ENCODE data around the gene KCNH2.

The KCNH2 gene

DNA sequence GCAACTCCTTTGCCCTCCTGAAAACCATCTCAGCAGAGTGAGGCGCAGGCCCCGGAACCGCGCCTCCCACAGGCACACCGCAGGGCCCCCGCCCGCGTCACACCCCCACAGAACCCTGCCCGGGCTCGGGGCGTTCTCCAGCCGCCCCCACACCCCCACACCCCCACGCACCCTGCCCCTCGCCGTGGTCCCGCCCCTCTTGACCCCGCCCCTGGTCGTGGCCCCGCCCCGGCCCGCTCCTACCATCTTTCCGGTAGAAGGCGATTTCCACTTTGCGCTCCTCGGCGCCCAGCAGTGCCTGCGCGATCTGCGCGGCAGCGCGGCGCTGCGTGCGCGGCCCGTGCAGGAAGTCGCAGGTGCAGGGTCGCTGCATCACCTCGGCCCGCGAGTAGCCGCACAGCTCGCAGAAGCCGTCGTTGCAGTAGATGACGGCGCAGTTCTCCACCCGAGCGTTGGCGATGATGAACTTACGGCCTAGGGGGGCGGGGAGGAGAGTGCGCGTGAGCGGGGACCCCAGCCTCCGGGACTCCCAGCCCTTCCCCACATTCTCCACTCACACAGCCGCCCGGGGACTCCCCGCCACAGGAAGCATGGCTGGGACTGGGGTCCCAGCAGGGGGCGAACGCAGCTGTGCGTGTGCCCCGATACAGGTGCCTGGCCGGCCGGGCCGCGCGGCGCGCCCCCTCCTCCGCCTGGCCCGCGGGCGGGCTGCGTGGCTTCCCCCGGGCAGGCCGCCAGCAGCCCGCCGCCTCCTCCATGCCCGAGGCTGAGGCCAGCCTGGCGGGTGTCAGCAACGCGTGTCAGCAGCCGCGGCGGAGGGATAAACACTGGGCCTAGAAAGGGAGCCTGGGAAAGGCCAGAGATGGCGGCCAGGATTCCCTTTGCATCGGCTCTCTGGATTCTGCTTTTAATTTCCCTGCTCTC, 3.4 kb downstream of the KCNH2 start:
- DNase-seq (ENCODE audit: low spot score), result peak; percentile 49

GRCh38 chr7:150973571-150974451, 4.3 kb downstream of the KCNH2 start:
- no peak for DNase-seq (ENCODE audit: low spot score)

- DNase-seq (ENCODE audit: low spot score), result no peak
Measured at GRCh38 chr7:150972741-150973140, 5.4 kb downstream of the KCNH2 start.

DNA sequence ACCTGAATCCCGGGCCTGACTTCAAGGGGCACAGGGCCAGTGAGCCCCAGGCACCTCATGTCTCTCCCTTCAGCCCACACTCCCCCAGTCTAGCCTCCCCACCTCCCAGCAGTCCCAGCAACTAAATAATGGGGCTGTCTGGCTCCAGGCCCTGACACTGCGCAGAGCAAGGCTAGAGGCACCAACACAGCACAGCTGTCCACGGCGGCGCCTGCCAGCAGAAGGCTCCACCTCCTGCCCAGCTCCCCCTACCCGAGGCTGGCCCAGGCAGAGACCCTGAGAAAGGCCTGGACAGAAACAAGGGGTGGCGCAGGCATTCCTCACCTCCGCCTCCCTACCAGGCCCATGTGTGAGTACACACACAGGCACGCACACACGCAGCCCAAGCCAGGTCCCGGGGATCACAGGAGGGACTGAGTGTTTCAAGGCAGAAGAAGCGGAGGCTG, 6.1 kb downstream of the KCNH2 start:
- peak; percentile 80 for DNase-seq (ENCODE audit: low spot score)

DNA sequence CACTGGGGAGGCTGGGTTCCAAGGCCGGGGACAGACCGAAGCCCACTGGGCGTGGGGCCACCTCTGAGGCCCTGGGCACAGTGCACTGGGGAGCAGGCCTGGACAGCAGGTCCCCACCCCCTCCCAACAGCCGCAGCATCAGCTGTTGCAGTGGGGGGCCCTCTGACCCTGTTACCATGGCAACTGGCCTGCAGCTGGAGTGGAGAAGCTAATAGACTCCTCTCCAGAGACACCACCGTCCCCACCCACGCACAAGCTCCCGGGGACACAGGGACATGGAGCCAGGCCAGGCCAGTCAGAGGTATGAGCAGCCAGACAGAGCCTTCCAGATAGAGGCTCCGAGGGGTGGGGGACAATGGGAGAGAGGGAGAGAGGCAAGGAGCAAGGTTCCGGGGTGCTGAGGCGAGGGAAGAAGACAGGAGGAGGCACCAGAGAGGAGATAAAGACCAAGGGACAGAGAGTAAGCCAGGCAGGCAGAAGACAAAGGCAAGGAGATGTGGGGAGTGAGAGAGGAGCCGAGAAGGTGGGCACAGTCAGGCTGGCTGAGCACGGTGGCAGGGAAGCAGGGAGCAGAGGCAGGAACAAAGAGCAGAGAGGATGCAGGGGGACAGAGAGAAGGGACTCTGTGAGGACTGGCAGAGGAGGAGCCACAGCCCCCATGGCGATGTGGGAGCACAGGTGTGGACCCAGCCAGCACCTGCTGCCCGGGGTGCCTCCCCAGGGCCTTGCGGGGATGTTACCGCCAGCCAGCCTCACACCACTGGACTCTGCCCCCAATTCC, 6.7 kb downstream of the KCNH2 start:
- no peak for DNase-seq (ENCODE audit: low spot score)

- no peak for DNase-seq (ENCODE audit: low spot score)
Measured at GRCh38 chr7:150970424-150970823, 7.7 kb downstream of the KCNH2 start.

DNA sequence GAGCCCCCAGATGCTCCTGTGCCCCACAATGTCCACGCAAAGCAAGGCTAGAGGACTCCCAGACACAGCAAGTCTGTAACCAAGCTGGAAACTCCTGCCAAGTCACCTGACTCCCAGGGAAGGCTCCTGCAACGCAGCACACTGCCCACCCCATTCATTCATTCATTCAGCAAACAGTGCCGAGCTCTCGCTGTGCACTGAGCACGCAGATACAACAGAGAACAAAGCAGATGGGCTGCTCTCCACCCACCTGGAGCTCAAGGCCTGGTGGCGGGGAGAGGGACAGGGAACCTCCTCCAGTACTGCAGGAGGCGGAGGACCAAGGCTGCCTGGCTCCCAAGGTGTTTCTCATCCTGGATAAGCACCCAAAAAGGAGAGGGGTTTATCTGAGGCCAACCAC, 8.6 kb downstream of the KCNH2 start:
- DNase-seq (ENCODE audit: low spot score), result no peak

DNA sequence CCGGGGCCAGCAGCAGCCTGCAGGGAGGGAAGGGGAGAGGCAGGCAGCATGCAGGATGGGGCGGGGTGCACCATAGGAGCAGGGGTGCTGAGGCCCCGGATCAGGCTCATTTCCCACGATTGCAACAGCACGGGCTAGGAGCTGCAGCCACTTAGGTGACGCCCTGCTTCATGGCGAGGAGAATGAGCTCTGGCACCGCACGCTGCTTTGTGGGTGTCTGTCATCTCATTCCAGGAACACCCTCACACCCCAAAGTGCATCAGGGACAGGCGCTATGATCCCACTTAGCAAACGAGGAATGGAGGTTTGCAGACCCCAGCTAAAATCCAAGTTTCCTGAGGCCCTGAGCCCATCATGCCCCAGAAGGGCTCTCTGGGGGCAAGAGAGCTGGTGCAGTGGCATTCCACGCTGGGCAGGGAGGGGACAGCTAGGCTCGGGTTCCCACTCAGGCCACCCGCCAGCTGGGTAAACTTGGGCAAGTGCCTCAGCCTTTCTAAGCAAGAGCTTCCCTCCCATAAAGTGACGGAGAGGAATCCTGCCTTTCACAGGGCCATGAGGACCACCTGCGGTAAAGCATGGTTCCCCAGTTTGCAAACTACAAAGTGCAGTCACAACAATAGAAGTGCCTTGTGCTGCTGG, 9.3 kb downstream of the KCNH2 start:
- DNase-seq (ENCODE audit: low spot score), result no peak

- DNase-seq (ENCODE audit: low spot score), result no peak
Measured at GRCh38 chr7:150968056-150968733, 9.9 kb downstream of the KCNH2 start.

DNA sequence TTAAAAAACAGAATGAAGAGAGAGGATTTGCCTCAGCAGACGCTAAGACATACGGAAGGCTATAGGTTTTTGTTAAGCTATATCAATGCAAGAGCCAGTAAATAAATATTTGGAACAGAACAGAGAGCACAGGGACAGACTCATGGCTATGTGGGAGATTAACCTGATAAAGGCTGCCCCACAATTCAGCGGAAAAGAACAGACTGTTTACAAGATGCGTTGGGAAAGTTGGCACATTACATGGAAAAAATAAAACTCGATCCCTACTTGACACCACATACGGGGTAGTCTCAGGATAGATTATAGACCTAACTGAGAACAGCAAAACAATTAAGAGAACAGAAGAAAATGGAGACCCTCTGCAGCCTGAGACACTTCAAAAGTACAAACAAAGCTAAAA, 10.8 kb downstream of the KCNH2 start:
- no peak for DNase-seq (ENCODE audit: low spot score)

- DNase-seq (ENCODE audit: low spot score), result no peak
Measured at GRCh38 chr7:150966002-150966401, 12.1 kb downstream of the KCNH2 start.

- no peak for DNase-seq (ENCODE audit: low spot score)
Measured at GRCh38 chr7:150965273-150965830, 12.8 kb downstream of the KCNH2 start.

DNA sequence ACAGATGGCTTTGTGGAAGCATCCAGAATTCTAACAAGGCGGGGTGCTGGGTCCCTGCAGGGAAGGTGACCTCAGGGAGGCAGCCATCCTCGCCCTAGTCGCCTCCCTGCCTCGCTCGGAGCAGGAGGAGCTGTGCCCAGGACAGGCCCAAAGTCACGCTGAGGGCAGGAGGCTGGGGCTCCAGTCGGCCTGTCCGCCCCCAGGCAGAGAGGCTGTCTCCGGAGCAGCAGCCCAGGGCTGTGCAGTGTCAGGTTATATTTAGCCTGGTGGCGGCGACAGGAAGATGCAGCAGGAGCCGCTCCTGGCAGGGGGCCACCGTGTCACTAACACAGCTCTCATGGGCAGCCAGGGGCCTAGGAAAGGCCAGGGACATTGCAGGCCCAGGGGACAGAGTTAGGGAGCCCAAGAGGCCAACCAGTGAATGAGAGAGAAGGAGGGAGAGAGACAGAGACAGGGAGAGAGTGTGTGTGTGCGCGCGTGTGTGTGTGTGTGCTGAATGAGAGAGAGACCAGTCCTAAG, 13.5 kb downstream of the KCNH2 start:
- DNase-seq (ENCODE audit: low spot score), result no peak

DNA sequence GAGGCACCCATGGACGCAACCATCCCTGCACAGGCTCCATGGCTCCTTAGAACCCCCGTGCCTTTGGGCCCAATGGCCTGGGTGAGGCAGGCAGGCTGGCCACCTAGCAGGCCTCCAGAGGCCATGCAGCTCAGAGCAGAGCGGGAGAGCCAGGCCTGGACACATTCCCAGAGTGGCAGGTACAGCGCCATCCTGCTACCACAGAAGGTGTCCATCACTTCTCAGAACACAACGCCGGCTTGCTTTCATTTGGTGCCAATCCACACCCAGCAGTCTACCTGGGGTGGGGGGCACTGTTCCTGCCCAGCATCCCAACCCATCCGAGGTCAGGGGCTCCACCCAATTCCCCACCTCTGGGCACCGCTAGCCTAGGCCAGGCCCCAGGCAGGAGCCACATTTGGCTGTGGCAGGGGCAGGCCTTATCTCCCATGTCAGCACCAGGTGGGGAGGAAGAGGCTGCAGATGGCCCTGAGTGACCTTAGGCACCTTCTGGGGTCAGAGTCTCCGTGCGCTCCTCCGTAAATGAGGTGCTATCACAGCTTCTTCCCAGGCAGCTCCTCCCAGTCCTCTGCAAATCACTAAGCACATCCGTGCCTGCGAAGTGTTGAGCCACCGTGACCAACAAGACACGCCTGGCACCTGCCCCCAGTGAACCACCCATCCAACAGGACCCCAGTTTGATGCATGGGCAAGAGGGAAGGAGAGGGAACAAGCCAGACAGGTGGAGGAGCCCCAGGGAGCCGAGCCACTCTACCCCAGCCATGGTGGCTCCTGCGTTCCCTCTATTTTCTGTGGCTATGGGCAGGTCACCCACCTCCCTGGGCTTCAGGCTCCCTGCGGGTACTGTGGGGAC, 14.2 kb downstream of the KCNH2 start:
- no peak for DNase-seq (ENCODE audit: low spot score)

DNA sequence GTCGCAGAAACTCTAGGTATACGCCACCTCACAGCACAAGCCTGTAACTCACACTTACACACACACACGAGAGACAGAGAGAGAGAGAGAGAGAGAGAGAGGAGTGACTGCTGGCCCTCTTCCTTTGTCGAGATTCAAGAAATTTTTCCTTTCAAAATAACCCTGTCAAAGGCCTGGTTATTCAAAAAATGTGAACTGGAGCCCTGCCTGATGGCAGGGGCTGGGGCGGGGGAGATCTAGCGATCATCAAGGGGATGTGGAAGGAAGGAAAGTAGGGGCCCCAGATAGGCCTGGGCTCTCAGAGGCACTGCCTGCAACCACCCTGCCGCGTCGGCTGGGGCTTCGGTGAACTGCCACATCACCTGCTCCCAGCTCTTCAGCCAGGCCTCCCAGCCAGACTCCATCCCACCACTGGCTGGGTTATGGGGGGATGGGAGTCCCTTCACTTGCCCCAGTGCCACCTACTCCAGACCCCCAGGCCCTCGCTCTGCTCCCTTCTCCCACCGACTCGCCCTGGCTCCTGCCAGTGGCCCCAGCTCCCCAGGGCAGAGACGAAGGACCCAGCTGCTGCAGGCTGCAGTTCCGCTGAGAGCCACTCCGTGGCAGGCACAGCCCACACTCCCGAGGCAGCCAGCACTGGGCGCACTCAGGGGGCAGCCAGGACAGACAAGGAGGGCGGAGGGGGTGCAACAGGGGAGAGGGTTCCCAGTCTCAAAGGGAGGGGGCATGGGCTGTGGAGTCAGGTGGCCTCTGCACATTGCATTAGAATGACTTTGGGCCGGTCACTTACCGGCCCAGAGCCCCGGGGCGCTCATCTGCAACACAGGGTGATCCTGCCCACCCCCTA, 15.3 kb downstream of the KCNH2 start:
- peak; percentile 74 for DNase-seq (ENCODE audit: low spot score)

GRCh38 chr7:150962290-150962552, 15.9 kb downstream of the KCNH2 start:
- no peak for DNase-seq (ENCODE audit: low spot score)

- DNase-seq (ENCODE audit: low spot score), result no peak
Measured at GRCh38 chr7:150961510-150962289, 16.4 kb downstream of the KCNH2 start.

Data from Ammon's horn (tissue), 1 donor.